Hematopoietic multipotent progenitor cell treated with erythropoietin and hydrocortisone succinate and interleukin-3 and kit ligand, for 8 days (in vitro differentiated cells): Measurements from ENCODE around the gene FAM107B.
"Not testable (repeated sequence)": the region's sequence is repeated elsewhere in the genome, so short reads cannot be mapped to it uniquely, and the experiment has no call there.

ENCODE experiments used
- DNase-seq: peaks from one replicate; pipeline ENCODE4 v3.0.0-alpha.2; 2015

Gene FAM107B

DNA sequence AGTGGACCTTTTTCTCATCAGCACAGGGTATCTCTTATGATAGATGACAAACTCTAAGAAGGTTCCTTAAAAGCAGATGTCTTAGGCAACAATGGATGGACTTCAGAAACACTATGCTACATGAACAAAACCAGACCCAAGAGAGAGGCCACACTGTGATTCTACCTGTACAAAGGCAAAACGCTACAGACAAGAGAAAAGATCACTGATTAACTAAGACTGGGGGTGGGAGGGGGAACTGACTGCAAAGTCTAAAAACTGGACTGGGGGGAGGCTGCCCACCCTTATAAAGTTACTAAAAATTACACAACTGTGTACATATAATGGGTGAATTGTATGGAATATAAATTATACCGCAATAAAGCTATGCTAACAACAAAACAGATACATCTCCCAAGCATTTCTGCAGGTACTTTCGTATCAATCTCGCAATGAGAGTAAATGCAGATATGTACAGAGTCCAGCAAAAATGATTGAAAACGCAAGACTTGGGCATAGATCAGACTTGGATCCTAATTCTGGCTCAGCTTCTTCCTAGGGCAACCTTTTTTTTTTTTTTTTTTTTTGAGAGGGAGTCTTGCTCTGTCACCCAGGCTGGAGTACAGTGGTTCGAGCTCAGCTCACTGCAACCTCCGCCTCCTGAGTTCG is 179.7 kb downstream of the FAM107B start:
- DNase-seq, result no peak

DNA sequence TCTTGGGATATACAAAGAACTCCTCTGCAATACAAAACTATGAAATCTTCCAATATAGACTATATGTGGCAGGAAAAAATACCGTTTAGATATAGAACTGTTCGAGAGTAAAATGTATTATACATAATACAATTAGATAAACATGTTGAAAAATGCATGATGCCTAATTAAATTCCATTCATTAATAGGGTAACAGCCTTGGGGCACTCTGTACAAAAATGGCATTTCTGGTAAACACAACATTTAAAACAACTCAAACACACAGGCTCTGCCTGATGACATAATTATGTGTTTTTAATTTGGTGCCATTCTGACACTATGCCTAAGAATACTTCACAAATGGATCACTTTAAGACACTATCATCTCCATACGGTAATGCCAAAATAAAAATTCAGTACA is 180.9 kb downstream of the FAM107B start:
- DNase-seq, result no peak

DNA sequence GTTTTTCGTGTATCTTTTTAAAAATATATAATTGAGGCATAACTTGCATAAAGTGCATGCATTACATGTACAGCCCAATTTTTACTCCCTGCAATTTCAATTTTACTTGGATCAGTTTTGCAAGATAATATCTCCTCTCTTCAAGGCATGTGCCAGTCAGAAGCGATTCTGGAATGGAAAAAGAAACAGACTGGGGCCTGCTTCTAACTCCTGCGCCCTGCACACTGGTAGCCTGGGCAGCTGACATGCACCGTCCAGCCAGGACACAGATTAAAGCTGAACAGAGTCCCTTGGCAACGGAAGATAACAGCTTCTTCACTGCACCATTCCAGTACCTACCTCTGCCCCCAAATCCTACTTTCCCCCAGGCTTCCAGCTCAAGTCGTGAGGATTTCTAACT is 182.1 kb downstream of the FAM107B start:
- DNase-seq, result no peak

DNA sequence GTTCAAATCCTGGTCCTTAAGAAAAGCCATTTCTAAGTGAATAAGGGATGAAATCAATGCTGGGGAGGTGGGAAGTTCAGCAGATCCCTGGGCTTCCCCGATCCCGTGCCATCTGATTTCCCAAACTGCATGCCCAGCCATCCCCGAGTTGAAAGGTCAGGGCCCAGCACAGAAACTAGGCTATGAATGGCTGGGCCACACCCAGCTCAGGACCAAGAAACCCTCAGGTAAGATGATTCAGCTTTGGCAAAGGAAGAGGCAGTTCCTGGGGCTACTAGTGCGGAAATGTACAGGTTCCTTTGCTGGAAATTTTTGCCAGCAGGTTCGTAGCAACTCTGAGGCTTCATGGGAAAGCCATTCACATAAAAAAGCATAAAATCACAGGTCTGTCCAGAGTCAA is 182.7 kb downstream of the FAM107B start:
- no peak for DNase-seq

DNA sequence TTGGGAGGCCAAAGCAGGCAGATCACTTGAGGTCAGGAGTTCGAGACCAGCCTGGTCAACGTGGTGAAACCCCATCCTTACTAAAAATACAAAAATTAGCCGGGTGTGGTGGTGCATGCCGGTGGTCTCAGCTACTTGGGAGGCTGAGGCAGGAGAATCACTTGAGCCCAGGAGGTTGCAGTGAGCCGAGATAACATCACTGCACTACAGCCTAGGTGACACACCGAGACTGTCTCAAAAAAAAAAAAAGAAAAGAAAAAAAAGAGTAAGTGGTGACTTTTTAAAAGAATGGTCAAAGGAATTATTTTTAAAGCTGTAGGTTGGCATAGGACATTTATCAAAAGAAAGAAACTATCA is 185.8 kb downstream of the FAM107B start:
- not testable (repeated sequence) for DNase-seq

DNA sequence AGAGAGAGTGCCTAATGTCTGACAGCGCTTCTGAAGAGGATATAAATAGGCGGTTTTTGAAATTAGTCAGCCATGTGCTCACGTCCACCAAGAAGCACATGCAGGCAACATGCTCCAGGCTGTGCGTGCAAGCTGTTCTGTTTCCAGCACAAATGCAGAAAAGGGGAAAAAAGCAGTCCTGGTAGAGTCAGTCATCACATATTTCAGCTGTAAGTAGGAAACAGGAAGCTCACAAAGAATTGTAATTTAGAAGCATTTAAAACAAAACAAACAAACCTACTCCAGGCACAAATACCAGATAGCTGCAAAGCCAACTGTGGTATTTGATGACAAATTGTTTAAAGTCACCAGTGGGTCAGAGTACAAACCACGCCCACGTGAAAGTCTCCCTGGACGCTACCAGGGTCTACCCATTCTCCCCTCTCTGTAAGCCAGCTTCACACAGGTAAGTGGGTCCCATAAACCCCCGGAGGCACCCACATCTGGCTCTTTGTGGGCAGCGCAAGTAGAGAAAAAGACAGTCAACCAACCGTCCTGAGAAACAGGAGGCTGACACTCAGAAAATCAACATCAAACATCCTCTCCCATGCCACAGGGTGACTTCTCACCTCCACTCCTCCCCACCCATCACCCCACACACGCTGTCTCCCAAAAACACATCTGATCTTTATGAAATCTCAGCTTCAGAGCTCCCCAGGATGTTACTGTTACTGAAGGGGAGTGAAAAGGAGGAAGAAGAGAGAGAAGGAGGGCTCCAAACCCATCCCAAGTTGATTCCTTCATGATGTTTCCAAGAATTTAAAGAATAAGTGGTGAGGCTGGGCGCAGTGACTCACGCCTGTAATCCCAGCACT is 186.4 kb downstream of the FAM107B start:
- no peak for DNase-seq

DNA sequence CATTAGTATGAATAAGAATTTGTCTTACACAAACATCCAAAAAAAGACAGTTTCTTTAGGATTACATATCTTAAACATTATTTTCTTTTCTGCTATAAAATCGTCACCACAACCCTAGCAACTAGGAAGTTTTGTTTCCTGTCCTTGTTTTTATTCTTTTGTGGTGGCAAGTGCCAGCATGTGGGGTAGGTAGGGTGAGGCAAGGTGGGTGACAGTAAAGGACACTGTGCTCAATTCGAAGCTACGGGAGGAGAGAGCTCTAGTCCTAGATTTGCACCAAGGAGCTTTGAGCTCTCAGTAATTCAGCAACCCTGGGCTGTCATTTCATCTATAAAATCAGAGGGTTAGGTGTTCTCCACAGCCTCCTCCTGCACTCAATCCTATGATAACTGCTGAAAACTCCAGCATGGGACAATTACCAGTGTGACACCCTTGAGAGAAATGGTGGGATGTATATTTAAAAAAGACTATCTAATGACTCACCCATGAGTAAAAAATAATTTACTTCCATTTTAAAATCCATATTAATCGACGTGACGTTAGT is 187.1 kb downstream of the FAM107B start:
- no peak for DNase-seq

DNA sequence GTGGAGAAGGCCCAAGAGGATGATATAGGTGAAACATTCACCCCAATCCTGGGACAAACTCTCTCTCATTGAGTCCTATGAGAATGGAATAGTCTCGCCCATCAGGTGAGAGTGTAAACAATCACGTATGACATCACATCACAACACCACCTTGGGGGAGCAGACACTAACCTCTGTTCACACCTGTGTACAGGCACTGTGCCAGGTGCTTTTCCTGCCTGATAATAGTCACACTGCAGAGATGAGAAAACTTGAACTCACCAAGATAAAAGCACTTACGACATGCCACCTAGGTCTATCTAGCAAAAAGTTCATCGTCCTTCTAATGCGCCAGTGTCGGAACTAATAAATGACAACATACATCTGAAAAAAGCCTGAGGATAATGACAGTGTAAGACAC is 187.8 kb downstream of the FAM107B start:
- no peak for DNase-seq

DNA sequence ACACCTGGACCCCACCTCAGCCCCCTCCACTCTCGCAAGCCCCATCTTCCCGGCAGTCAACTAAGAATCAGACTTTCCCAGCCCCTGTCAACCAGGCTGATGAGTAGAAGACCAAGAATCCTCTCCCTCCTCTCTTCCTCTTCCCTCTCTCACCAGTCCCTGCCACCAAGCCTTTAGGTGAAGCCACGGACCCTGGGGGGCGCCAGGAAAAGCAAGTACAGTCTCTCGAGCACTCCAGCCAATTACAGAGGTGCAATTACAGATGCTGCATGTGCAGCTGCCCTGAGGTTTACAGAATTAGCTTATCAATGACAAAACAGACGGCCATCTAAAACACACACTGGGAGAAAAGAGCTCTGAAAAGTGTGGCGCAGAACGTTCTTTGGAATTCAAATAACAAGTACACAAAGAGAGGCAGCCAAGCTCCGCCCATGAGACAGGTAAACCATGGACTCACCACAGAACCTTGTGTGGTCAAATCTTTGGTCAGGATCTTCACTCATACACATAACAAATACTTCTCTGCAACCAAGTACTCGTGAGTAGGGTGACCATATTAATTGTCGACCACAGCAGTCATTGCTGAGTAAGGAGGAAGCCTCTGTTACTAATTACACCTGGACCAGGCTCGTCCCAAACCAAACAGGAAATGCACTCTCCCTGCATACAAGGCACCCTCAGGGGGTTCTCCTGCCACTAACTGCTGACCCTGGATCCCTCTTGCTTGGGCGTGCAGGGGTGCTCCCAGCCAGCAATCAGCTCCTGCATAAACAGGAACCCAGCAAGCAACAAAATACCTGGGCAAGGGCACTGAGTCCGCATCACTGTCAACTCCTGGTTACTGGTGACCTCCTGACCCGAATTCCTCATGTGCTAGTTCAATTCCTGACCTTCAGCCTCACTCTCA is 189.2 kb downstream of the FAM107B start:
- no peak for DNase-seq

DNA sequence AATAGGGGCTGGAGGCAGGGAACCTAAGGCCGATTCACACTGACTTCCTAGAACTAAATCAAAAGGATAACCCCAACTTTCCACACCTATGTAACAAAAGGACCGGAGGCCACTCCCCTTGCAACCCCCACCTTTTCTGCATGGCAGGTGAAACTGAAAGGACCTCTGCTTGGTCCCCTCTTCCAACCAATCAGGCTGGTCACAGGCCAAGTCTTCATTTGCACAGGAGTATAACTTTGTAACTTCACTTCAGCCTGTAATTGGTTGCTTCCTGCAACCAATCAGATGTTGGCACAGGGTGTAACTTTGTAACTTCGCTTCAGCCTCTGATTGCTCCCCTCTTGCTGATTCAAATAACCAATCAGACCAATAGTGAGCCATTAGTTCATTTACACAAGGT is 190.0 kb downstream of the FAM107B start:
- no peak for DNase-seq

DNA sequence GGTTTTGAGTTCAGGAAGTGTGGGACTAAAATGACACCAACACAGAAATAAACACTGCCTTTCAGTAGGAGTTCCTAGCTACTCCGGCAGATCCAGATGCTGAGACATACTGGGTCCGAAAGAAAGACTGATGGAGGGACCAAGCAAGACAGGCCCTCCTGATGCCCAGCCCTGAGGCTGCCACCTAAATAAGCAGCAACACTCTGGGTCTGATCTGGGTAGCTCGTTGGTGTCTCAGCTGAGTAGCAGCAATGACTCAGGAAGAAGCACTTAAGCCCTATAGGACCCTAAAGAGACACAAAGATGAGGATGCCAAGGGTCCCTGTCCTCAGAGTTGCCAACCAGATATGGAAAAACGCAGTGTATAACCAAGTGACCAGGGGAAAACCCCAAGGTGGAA is 190.7 kb downstream of the FAM107B start:
- no peak for DNase-seq

DNA sequence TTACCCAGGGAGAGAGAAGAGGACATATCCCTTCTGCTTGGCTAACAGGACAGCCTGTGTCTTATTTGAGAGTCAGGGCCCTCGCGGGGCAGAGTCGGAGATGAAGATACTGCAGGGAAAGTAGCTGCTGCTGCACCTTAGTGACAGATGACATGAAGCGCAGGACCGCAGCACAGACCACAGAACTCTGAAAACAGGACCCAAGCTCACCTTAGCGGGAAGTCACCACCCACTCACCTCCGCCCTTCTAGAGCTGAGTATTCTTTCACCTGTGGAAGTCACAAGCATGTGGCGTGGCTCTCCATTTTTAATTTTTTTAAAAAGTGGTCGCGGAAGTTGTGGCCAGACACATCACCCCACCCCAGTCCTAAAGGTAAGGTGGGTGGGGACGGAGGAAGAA is 191.4 kb downstream of the FAM107B start:
- DNase-seq, result no peak

DNA sequence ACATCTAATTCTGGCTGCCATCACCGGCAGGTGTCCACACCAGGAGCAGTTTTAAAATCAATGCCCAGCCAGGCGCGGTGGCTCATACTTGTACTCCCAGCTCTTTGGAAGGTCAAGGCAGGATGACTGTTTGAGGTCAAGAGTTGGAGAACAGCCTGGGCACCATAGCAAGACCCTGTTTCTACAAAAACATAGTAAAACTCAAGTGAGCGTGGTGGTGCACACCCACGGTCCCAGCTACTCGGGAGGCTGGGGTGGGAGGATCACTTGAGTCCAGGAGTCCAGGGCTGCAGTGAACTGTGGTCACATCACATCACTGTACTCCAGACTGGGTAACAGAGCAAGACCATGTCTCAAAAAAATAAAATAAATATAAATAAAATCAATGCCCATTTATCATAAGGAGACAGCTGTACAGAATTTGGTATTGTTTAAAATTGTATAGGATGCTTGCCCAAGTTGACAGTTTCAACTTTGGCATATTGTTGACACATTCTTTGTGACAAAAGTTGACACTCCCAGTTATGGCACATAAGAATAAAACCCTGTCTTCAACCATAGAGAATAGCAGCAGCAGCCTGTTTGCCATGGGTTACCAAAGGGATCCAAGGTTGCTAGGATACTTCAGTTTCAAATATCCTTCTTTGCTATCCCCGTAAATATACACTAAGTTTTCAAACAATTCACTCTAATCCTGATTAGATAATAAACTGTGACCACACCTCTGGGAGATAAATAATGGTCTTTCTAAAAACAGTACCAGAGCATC is 193.0 kb downstream of the FAM107B start:
- no peak for DNase-seq

DNA sequence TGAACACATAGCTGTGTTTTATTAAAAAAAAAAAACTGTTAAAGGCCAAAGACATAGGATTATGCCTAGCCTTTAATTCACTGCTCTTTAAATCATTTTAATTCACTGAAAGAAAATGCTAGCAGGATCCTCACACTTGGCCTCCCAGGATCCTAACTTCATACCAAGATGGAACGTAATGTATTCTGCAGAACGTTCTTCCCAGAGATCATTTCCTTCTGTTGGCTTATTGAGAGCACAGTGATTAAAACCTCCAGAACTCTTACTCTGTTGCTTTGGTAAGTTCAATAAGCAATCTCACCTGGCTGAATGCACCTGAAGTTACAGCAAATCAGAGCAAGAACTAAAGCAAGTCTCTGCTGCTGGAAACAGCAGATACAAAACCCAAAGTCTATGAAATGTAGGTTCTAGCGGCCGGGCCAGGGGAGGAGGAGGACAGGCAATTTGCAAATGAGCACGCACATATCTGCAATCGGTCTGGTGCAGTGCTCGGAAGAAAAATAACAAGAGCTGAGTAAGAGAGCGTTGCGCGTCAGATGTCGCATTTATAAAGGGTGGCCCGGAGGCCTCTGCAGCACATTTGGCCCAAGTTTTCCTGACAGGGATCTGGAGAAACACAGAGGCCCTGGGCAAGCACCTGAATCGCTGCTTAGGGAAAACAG is 193.9 kb downstream of the FAM107B start:
- no peak for DNase-seq

DNA sequence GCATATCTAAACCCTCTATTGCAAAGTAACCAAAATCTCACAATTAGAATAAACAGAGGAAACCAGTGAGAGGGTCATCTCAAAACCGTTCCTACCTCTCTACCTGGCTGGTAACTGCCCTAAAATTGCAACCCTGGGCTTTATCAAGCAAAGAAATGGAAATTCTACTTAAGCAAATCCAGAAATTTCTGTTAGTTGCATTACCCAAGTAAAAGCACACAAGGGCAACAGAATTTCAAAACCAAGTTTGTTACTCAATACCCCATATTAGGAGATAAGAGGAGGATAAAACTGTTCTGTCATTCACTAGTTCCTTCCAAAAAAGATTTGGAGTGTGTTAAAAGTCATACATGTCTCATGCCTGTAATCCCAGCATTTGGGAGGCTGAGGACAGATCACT is 195.3 kb downstream of the FAM107B start:
- DNase-seq, result no peak

DNA sequence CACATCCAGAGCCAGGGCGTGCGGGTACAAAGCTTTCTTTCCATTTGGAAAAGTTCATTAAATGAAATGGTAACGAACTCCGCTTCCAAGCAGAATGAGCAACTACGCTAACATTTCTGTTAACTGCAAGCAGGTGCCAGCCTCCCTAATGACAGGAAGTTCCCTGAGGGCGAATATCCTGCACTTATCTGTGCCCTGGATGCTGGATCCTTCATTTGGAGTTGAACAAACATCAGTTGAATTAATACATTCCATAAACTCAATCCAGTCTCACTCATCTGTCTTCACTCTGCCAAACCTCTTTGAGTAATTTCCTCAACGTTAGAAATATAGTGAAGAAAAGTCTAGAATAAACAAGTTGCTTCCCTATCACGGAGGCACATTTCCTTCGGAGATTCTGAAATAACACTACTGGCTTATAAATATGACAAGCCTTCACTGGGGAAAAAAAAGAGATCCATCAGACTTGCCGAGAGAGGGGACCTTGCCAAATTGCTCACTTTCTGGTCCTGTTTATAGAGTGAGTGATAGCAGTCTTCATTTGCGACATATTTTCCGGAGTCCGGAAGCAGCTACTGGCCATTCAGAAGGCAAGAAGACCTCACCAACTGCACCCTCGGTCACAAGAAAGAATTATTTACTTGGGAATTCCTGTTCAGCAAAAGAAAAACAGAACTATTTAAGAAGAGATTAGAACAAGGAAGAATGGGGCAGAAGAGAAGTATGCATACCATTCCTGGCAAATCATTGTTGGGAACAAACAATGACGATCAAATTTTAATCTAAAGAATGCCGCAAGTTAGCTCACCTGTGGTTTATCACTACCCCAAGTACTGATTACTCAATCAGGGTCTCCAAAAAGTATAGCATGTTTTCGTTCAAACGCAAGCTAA is 196.4 kb downstream of the FAM107B start:
- no peak for DNase-seq

DNA sequence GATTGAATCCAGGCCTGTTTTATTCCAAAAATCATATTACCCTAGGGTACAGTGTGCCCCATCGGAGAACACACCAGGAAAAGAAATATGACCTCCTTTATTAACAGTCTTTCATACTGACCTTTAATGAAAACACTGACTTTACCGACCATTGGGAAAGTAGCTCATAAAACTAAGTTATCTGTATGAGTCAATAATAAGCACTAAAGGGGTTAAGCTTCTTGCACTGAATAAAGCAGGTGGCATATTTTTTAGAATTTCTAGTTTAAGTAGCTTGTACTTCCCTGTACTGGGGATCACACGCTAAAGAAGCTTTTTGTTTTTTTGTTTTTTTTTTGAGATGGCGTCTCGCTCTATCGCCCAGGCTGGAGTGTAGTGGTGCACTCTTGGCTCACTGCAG is 199.8 kb downstream of the FAM107B start:
- no peak for DNase-seq

DNA sequence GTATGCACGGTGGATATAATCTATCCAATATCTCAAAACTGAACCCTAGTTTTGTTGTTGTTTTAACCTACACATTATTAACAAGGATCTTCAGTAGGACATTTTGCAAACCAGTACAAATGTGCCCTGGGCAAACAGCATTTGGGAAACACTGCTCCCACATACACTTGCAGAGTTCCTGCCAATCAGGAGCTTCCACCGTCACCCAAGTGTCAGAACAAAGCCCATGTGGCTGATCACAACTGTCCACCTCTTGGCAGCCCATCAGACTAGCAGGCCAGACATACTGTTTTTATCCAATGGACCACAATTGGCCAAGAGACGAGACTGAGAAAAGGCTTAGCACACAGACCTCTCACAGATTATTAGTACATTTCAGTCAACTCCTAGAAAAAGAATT is 200.4 kb downstream of the FAM107B start:
- no peak for DNase-seq

DNA sequence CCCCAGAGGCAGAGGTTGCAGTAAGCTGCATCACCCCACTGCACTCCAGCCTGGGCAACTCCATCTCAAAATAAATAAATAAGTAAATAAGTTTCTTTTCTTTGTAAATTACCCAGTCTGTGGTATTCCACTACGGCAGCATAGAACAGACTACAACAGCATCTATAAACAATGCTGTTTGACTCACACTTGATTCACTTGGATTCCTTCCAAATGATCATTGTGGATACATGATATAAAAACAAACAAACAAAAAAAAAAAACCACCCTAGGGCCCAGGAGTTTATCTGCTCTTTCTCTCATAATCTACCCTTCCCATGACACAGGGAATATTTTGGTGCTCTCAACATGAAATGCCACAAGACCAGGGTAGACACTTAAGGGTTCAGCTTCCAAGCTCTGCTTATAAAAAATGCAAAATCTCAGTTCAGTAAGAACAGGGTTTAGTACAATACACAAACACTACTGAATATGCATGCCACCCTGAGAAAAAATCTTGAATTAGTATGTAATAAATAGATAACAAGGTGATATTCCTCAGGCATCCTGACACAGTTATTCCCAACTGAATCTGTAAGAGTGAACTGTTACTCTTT is 200.9 kb downstream of the FAM107B start:
- DNase-seq, result no peak

DNA sequence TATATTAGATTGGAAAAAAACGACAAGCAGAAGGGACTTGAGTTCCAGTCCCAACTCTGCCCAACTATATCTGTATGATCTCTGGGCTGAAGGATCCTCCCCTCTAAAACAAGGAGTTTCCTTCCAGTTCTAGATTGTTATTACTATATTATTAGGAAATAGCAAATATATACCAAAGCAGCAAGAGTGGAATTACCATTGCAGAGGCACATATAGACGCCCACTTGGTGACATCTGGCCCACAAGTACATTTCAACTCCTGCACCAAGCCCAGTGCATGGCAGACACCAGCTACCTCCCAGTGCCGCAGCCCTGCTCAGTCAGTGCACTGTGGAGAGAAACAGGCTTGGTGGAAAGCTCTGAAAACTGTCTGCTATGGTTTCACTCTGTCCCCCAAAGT is 201.9 kb downstream of the FAM107B start:
- DNase-seq, result no peak
